Measurements from ENCODE around the gene KCNG2. TPM values are rescaled to one million over a fixed set of nuclear protein-coding genes. Genes with fewer than 3 reads are reported as not detected.
"Not testable (repeated sequence)": the region's sequence is repeated elsewhere in the genome, so short reads cannot be mapped to it uniquely, and the experiment has no call there.

KCNG2 gene
- total RNA-seq, 4 donors from 2014 or later = 1.7 TPM; not detected in 3

GRCh38 chr18:79875931-79876461, 78.3 kb downstream of the KCNG2 start:
- 90% methylated on average over 16 of the region's 23 CpGs for WGBS
- DNase-seq (ENCODE audit: extremely low spot score) = no peak
- Histone ChIP-seq H3K4me1 (peaks cover 0 to 9% (median 0%) of the 10 kb centered on the region in 4 donors), H3K27me3 (peaks cover 0 to 67% (median 0%) of the 10 kb centered on the region in 4 donors), H3K36me3 (no peaks in the 10 kb centered on the region), H3K9me3 (no peaks in the 10 kb centered on the region), H3K27ac (replicated peaks in 1 of 4) (no peak overlapping the region), H3K4me3 (no peak overlapping the region)
- no peak for TF ChIP-seq POLR2AphosphoS5 (IDR thresholded peaks at IDR 0.05)
- no peak for TF ChIP-seq CTCF (IDR thresholded peaks at IDR 0.05)
- TF ChIP-seq EP300 (IDR thresholded peaks at IDR 0.05) = no peak
- no peak for TF ChIP-seq POLR2A (IDR thresholded peaks at IDR 0.05; ENCODE audit: low read depth)
- intact Hi-C loops (cut with DNase I) = no loop called here

GRCh38 chr18:79876497-79876896, 78.8 kb downstream of the KCNG2 start:
- H3K9me3 ChIP-seq = no peaks in the 10 kb centered on the region
- DNase-seq (ENCODE audit: extremely low spot score) = no peak
- no peak overlapping the region for H3K27ac ChIP-seq (replicated peaks in 1 of 4)

DNA sequence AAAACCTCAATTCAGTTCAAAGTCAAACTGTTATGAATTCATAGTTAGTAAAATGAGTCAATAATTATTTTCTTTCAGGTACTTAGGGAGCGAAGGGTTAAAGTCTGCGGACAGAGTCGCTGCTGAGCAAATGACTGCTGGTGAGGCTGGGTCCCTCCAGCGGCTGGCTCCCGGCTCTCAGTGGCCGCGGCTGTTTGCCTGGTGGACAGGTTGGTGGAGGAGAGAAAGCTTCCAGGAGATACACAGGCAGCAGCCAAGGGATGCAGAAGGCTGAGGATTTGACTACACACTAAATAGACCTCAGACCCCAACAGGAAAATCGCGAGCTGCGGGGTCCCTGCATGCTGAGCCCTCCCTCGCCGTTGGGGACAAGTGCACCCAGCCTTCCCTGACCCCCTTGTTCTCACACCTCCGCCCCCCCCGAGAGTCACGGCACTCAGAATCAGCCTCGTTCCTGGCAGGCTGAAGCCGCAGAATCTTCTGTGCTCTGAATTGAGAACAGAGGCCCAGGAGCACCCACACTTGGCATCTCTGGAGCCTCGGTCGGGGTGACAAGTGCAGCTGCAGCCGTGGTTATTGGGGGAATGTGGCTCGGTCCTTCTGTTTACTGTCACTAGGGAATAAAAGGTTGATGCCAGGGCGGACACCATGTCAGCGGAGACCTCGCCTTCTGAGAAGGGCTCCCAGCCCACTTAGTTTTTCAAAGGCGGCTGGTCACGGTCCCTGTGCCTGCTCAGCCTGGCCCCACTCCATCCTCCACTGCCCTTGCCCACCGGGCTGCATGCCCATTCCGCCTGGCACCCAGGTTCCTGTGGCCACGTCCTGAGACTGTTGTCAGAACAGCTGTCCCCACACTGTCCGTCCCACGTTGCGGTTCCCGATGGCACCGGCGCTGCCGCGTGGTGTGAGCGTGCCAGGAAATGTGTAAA, 79.7 kb downstream of the KCNG2 start:
- Histone ChIP-seq H3K36me3 (no peaks in the 10 kb centered on the region), H3K27me3 (peaks cover 0 to 56% (median 0%) of the 10 kb centered on the region in 4 donors), H3K27ac (replicated peaks in 1 of 4) (no peak overlapping the region), H3K4me3 (no peak overlapping the region), H3K9me3 (no peaks in the 10 kb centered on the region), H3K4me1 (peaks cover 0 to 9% (median 0%) of the 10 kb centered on the region in 4 donors)
- TF ChIP-seq CTCF (IDR thresholded peaks at IDR 0.05) (no peak), POLR2AphosphoS5 (IDR thresholded peaks at IDR 0.05) (no peak), EP300 (IDR thresholded peaks at IDR 0.05) (no peak), POLR2A (IDR thresholded peaks at IDR 0.05; ENCODE audit: low read depth) (no peak)
- 61% methylated on average over 33 of the region's 38 CpGs for WGBS
- intact Hi-C loops (cut with DNase I) = no loop called here
- no peak for DNase-seq (ENCODE audit: extremely low spot score)

More at GRCh38 chr18:79876497-79876896, 78.8 kb downstream of the KCNG2 start:
- Histone ChIP-seq H3K36me3 (no peaks in the 10 kb centered on the region), H3K4me1 (peaks cover 0 to 9% (median 0%) of the 10 kb centered on the region in 4 donors), H3K4me3 (no peak overlapping the region), H3K27me3 (peaks cover 0 to 62% (median 0%) of the 10 kb centered on the region in 4 donors)
- TF ChIP-seq EP300 (IDR thresholded peaks at IDR 0.05) (no peak), POLR2AphosphoS5 (IDR thresholded peaks at IDR 0.05) (no peak), POLR2A (IDR thresholded peaks at IDR 0.05; ENCODE audit: low read depth) (no peak), CTCF (IDR thresholded peaks at IDR 0.05) (no peak)
- intact Hi-C loops (cut with DNase I) = no loop called here
- 73% methylated on average over 8 of the region's 16 CpGs for WGBS

DNA sequence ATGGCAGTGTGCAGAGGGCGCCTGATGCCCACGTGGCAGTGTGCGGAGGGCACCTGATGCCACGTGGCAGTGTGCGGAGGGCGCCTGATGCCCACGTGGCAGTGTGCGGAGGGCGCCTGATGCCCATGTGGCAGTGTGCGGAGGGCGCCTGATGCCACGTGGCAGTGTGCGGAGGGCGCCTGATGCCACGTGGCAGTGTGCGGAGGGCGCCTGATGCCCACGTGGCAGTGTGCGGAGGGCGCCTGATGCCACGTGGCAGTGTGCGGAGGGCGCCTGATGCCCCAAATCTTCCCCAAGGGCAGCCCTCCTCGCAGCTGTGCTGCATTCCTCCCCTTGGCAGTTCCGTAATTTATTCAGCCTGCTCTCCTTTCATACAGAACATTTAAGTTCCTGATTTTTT, 80.5 kb downstream of the KCNG2 start:
- intact Hi-C loops (cut with DNase I); H3K27ac ChIP-seq (replicated peaks in 1 of 4); DNase-seq (ENCODE audit: extremely low spot score); H3K4me1 ChIP-seq; H3K36me3 ChIP-seq; H3K4me3 ChIP-seq; H3K9me3 ChIP-seq: not testable (repeated sequence)
- H3K27me3 ChIP-seq = peaks cover 0 to 47% (median 0%) of the 10 kb centered on the region in 4 donors
- 94% methylated on average over 25 of the region's 25 CpGs for WGBS

DNA sequence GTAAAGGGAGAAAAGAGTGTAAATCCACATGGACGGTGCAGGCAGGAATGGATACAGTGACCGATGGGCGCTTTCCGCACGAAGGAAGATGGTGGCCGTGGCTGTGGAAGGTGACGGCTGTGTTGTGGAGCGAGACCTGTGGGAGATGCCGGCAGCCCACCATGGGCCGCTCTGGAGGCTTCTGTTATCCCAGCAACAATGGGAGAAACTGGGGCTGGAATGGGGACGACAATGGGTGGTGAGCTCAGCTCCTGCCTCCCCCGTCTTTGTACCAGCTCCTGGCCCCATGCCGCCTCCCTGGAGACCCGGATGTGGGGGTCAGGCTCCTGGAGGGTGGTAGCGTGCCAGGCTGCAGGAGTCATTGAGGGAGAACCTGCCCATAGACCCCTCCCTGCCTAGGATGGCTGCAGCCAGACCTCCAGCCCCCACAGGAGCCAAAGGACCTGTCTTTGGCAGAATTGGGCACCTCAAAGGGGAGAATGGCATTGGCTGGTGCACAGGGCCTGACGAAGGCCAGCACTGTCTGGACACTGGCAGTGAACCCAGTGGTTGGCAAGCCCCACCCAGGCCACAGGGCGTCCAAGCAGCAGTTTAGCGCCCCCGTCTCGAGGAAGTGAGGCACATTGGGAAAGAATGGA, 81.1 kb downstream of the KCNG2 start:
- Histone ChIP-seq H3K27me3 (peaks cover 0 to 41% (median 0%) of the 10 kb centered on the region in 4 donors), H3K4me3 (no peak overlapping the region), H3K4me1 (peaks cover 0 to under 1% (median 0%) of the 10 kb centered on the region in 4 donors), H3K27ac (replicated peaks in 1 of 4) (no peak overlapping the region), H3K36me3 (no peaks in the 10 kb centered on the region), H3K9me3 (no peaks in the 10 kb centered on the region)
- intact Hi-C loops (cut with DNase I) = no loop called here
- no peak for DNase-seq (ENCODE audit: extremely low spot score)
- 89% methylated on average over 20 of the region's 20 CpGs for WGBS
- no peak for TF ChIP-seq POLR2AphosphoS5 (IDR thresholded peaks at IDR 0.05)
- TF ChIP-seq CTCF (IDR thresholded peaks at IDR 0.05) = no peak
- TF ChIP-seq EP300 (IDR thresholded peaks at IDR 0.05) = no peak
- TF ChIP-seq POLR2A (IDR thresholded peaks at IDR 0.05; ENCODE audit: low read depth) = no peak
